Measurements from ENCODE around the gene LRRTM4. TPM values are rescaled to one million over a fixed set of nuclear protein-coding genes. Genes with fewer than 3 reads are reported as not detected.
"Not testable (repeated sequence)": the region's sequence is repeated elsewhere in the genome, so short reads cannot be mapped to it uniquely, and the experiment has no call there.

Gene LRRTM4
- total RNA-seq, 2 experiments from 2014 or later, result not detected

DNA sequence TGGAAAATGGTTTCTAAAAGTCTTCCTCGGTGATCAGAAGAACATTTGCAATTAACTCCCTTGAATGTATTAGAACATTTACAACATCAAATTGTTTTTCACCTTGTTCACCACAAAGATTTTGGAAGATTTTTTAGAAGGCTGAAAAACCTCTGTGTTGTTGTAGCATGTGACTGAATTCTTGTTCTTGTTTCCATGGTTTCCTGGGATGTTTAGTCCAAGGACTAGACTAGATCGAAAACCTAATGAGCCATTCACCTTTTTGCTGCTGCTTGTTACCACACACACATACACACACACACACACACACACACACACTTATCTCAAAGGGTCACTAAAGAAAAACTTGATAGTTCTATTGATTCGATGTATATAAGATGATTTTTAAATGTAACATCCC lies 380.0 kb downstream of the LRRTM4 start:
- TF ChIP-seq, protein P1, sequence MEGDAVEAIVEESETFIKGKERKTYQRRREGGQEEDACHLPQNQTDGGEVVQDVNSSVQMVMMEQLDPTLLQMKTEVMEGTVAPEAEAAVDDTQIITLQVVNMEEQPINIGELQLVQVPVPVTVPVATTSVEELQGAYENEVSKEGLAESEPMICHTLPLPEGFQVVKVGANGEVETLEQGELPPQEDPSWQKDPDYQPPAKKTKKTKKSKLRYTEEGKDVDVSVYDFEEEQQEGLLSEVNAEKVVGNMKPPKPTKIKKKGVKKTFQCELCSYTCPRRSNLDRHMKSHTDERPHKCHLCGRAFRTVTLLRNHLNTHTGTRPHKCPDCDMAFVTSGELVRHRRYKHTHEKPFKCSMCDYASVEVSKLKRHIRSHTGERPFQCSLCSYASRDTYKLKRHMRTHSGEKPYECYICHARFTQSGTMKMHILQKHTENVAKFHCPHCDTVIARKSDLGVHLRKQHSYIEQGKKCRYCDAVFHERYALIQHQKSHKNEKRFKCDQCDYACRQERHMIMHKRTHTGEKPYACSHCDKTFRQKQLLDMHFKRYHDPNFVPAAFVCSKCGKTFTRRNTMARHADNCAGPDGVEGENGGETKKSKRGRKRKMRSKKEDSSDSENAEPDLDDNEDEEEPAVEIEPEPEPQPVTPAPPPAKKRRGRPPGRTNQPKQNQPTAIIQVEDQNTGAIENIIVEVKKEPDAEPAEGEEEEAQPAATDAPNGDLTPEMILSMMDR (conservative IDR thresholded peaks at IDR 0.05; ENCODE audit: low read length), result no peak
- no peak for TF ChIP-seq EZH2phosphoT487 (IDR thresholded peaks at IDR 0.05; ENCODE audit: borderline replicate concordance, low read depth, low read length)
- ChIA-PET POLR2A (interaction anchor here (0.6 kb wide), 1 partner anchor 72 kb away, joined by 3 read pairs; no protein-coding TSS in a partner anchor), CTCF (ENCODE audit: unreplicated experiment) (no interaction called here)
- H3K79me2 ChIP-seq (ENCODE audit: insufficient read depth, low read depth, low read length), result no peaks in the 10 kb centered on the region
- H3K4me3 ChIP-seq (ENCODE audit: low read depth, low read length, poor library complexity, severe bottlenecking), result no peak overlapping the region
- DNase-seq (ENCODE audit: low spot score), result no peak
- no peaks in the 10 kb centered on the region for H3K9me3 ChIP-seq (ENCODE audit: low read length)
- H3K27ac ChIP-seq (ENCODE audit: low read depth, low read length, poor library complexity, severe bottlenecking), result no peak overlapping the region
- no peaks in the 10 kb centered on the region for H3K36me3 ChIP-seq (ENCODE audit: insufficient read depth, low read length)
- no peaks in the 10 kb centered on the region for H3K9me2 ChIP-seq (ENCODE audit: insufficient read depth, low read length)
- H3K4me1 ChIP-seq (ENCODE audit: insufficient read depth, low read length, poor library complexity, severe bottlenecking), result no peaks in the 10 kb centered on the region
- BruUV-seq (replicated peaks), result no TSS peak
- no peak overlapping the region for H3K4me2 ChIP-seq (ENCODE audit: low read length)
- H4K20me1 ChIP-seq (ENCODE audit: insufficient read depth, low read length), result no peaks in the 10 kb centered on the region
- intact Hi-C loops (cut with micrococcal nuclease; ENCODE audit: unreplicated experiment), result no loop called here
- H2AFZ ChIP-seq (ENCODE audit: low read length), result no peak overlapping the region

DNA sequence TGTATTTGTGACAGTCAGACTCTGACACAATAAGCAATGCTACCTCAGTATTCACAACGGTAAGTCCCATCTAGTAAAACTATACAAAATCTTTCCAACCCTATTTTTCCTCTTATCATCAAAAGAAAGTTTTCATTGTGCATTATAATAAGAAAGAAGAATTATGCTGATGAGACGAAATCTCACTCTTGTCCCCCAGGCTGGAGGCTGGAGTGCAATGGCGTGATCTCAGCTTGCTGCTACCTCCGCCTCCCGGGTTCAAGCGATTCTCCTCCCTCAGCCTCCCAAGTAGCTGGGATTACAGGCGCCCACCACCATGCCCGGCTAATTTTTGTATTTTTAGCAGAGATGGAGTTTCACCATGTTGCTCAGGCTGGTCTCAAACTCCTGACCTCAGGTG lies 393.7 kb downstream of the LRRTM4 start:
- H3K36me3 ChIP-seq (ENCODE audit: insufficient read depth, low read length); H3K79me2 ChIP-seq (ENCODE audit: insufficient read depth, low read depth, low read length); H3K9me3 ChIP-seq (ENCODE audit: low read length); BruUV-seq (replicated peaks); H2AFZ ChIP-seq (ENCODE audit: low read length); POLR2A ChIA-PET; H4K20me1 ChIP-seq (ENCODE audit: insufficient read depth, low read length); H3K27ac ChIP-seq (ENCODE audit: low read depth, low read length, poor library complexity, severe bottlenecking); H3K4me1 ChIP-seq (ENCODE audit: insufficient read depth, low read length, poor library complexity, severe bottlenecking); H3K9me2 ChIP-seq (ENCODE audit: insufficient read depth, low read length); DNase-seq (ENCODE audit: low spot score); intact Hi-C loops (cut with micrococcal nuclease; ENCODE audit: unreplicated experiment); H3K4me2 ChIP-seq (ENCODE audit: low read length); CTCF ChIA-PET (ENCODE audit: unreplicated experiment); H3K4me3 ChIP-seq (ENCODE audit: low read depth, low read length, poor library complexity, severe bottlenecking): not testable (repeated sequence)

DNA sequence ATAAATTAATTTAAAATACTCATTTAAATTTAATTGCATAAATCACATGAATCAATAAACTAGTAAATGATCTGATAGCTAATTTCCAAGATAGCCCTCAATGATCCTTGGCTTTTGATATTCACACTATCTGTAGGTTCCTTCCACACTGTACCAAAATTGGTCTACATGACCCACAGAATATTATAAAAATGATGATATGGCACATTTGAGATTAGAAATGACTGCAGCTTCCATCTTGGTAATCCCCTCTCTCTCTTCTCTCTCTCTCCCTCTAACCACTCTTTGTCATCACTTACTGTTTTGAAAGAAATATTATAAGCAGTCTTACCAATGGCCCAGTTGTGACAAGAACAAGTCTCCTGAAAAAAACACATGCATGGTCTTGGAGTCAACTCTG lies 394.8 kb downstream of the LRRTM4 start:
- H3K79me2 ChIP-seq (ENCODE audit: insufficient read depth, low read depth, low read length), result no peaks in the 10 kb centered on the region
- no peaks in the 10 kb centered on the region for H3K36me3 ChIP-seq (ENCODE audit: insufficient read depth, low read length)
- BruUV-seq (replicated peaks), result no TSS peak
- H3K9me2 ChIP-seq (ENCODE audit: insufficient read depth, low read length), result no peaks in the 10 kb centered on the region
- CTCF ChIA-PET (ENCODE audit: unreplicated experiment), result no interaction called here
- intact Hi-C loops (cut with micrococcal nuclease; ENCODE audit: unreplicated experiment), result no loop called here
- no peak overlapping the region for H3K4me3 ChIP-seq (ENCODE audit: low read depth, low read length, poor library complexity, severe bottlenecking)
- H4K20me1 ChIP-seq (ENCODE audit: insufficient read depth, low read length), result no peaks in the 10 kb centered on the region
- H3K4me2 ChIP-seq (ENCODE audit: low read length), result no peak overlapping the region
- H2AFZ ChIP-seq (ENCODE audit: low read length), result no peak overlapping the region
- H3K4me1 ChIP-seq (ENCODE audit: insufficient read depth, low read length, poor library complexity, severe bottlenecking), result no peaks in the 10 kb centered on the region
- H3K27ac ChIP-seq (ENCODE audit: low read depth, low read length, poor library complexity, severe bottlenecking), result no peak overlapping the region
- TF ChIP-seq EZH2phosphoT487 (IDR thresholded peaks at IDR 0.05; ENCODE audit: borderline replicate concordance, low read depth, low read length), result no peak
- TF ChIP-seq, protein P1 (conservative IDR thresholded peaks at IDR 0.05; ENCODE audit: low read length), result no peak
- POLR2A ChIA-PET, result no interaction called here
- H3K9me3 ChIP-seq (ENCODE audit: low read length), result no peaks in the 10 kb centered on the region
- DNase-seq (ENCODE audit: low spot score), result no peak
